GM23338 (cell line): ENCODE results near the gene CCL15. TPM values are rescaled to one million over a fixed set of nuclear protein-coding genes. Genes with fewer than 3 reads are reported as not detected.

Experiments
- ATAC-seq: fragments of 200-7000 bp; cut with Tn5 transposase; 3 replicates; pipeline ENCODE4 v1.9.1; 2020
- DNase-seq: peaks from one replicate; pipeline ENCODE4 v3.0.0-alpha.2; 2015; ENCODE audit warnings: low spot score
- H2AFZ ChIP-seq: fragments of 200-600 bp; sonication (generic); 2 replicates; pipeline ENCODE4 v1.8.0; 2016; ENCODE audit warnings: antibody characterized with exemption, mild to moderate bottlenecking, moderate library complexity
- H3F3A ChIP-seq: fragments of 200-600 bp; sonication (generic); replicated peaks from 2 replicates; pipeline ENCODE4 v1.8.0; 2017; ENCODE audit warnings: antibody characterized with exemption, mixed run types, low read depth
- H3K27ac ChIP-seq: fragments of 200-600 bp; sonication (generic); 2 replicates; pipeline ENCODE4 v1.6.1; 2016; ENCODE audit warnings: low read depth
- H3K27me3 ChIP-seq: fragments of 200-600 bp; sonication (generic); 2 replicates; pipeline ENCODE4 v1.8.0; 2016; ENCODE audit warnings: mild to moderate bottlenecking, mixed run types, moderate library complexity; ENCODE audit not compliant: insufficient read depth
- H3K36me3 ChIP-seq: fragments of 200-600 bp; sonication (generic); 2 replicates; pipeline ENCODE4 v1.8.0; 2016; ENCODE audit warnings: mild to moderate bottlenecking; ENCODE audit not compliant: insufficient read depth
- H3K4me1 ChIP-seq: fragments of 200-600 bp; sonication (generic); 2 replicates; pipeline ENCODE4 v1.8.0; 2016; ENCODE audit warnings: mild to moderate bottlenecking, moderate library complexity; ENCODE audit not compliant: insufficient read depth
- H3K4me2 ChIP-seq: fragments of 200-600 bp; sonication (generic); 2 replicates; pipeline ENCODE4 v1.7.1; 2017; ENCODE audit warnings: mixed run types
- H3K4me3 ChIP-seq: fragments of 200-600 bp; sonication (generic); 2 replicates; pipeline ENCODE4 v1.6.1; 2016; ENCODE audit warnings: mixed run types
- H3K79me2 ChIP-seq: fragments of 200-600 bp; sonication (generic); replicated peaks from 2 replicates; pipeline ENCODE4 v1.8.0; 2017; ENCODE audit warnings: mild to moderate bottlenecking; ENCODE audit not compliant: insufficient read depth
- H3K9me2 ChIP-seq: fragments of 200-600 bp; sonication (generic); 2 replicates; pipeline ENCODE4 v1.8.0; 2017; ENCODE audit not compliant: insufficient read depth
- H4K20me1 ChIP-seq: fragments of 200-600 bp; sonication (generic); replicated peaks from 2 replicates; pipeline ENCODE4 v1.8.0; 2017; ENCODE audit warnings: mild to moderate bottlenecking; ENCODE audit not compliant: insufficient read depth
- H3K27ac Mint-ChIP-seq: 2 replicates; pipeline ENCODE4 v1.8.0; 2020; ENCODE audit warnings: inconsistent platforms, mild to moderate bottlenecking, moderate library complexity, mixed read lengths
- H3K27me3 Mint-ChIP-seq: 3 replicates; pipeline ENCODE4 v1.8.0; 2022; ENCODE audit warnings: low read depth, mild to moderate bottlenecking, moderate library complexity, mixed read lengths, inconsistent platforms; ENCODE audit not compliant: insufficient read depth, poor library complexity
- H3K36me3 Mint-ChIP-seq: 3 replicates; pipeline ENCODE4 v1.8.0; 2021; ENCODE audit warnings: low read depth, mild to moderate bottlenecking, inconsistent platforms, moderate library complexity, mixed read lengths
- H3K4me1 Mint-ChIP-seq: 3 replicates; pipeline ENCODE4 v1.8.0; 2020; ENCODE audit warnings: mild to moderate bottlenecking, inconsistent platforms, mixed read lengths
- H3K4me3 Mint-ChIP-seq: 3 replicates; pipeline ENCODE4 v1.8.0; 2021; ENCODE audit warnings: moderate library complexity, mild to moderate bottlenecking, inconsistent platforms, mixed read lengths
- H3K9me3 Mint-ChIP-seq: 3 replicates; pipeline ENCODE4 v1.8.0; 2020; ENCODE audit warnings: moderate library complexity, mild to moderate bottlenecking, inconsistent platforms, mixed read lengths
- CREB1 ChIP-seq: fragments of 250-450 bp; sonication (Bioruptor Pico); IDR thresholded peaks from 2 replicates; pipeline ENCODE4 v1.5.0; 2020; ENCODE audit warnings: low read depth, mild to moderate bottlenecking, moderate library complexity
- CTCF ChIP-seq, 2 experiments: fragments of 200-600 bp in 1 of 2; sonication (generic) in 1 of 2; conservative IDR thresholded peaks; 2 replicates each; pipeline versions ENCODE4 v1.5.1 to v1.6.1; 2016 to 2017; ENCODE audit warnings: antibody characterized with exemption in 2 of 2, low read depth in 2 of 2, mild to moderate bottlenecking in 2 of 2, moderate library complexity in 1 of 2
- ETS1 ChIP-seq: IDR thresholded peaks from 2 replicates; pipeline ENCODE4 v1.6.1; 2016; ENCODE audit warnings: antibody characterized with exemption
- EZH2phosphoT487 ChIP-seq: fragments of 200-600 bp; sonication (generic); IDR thresholded peaks from one replicate; pipeline ENCODE4 v1.8.1; 2018; ENCODE audit warnings: antibody characterized with exemption; ENCODE audit not compliant: unreplicated experiment
- NANOG ChIP-seq: IDR thresholded peaks from 2 replicates; pipeline ENCODE4 v1.6.1; 2016; ENCODE audit warnings: antibody characterized with exemption, borderline replicate concordance
- POLR2AphosphoS5 ChIP-seq: IDR thresholded peaks from 2 replicates; pipeline ENCODE4 v1.6.1; 2016; ENCODE audit warnings: antibody characterized with exemption, low read depth
- ZNF114 ChIP-seq: fragments of 250-450 bp; sonication (Bioruptor Pico); IDR thresholded peaks from 2 replicates; pipeline ENCODE4 v1.5.0; 2020; ENCODE audit warnings: mild to moderate bottlenecking, moderate library complexity
- ZNF331 ChIP-seq: fragments of 250-450 bp; sonication (Bioruptor Pico); IDR thresholded peaks from 2 replicates; pipeline ENCODE4 v1.5.0; 2020; ENCODE audit warnings: low read depth, mild to moderate bottlenecking, moderate library complexity
- polyA plus RNA-seq: library from polyadenylated mRNA; unstranded; fragments of >200 nt; fragmentation: Nextera tagmentation; extraction: Ambion mirVana; gene quantifications from 2 replicates; pipeline ENCODE4 v1.2.1, GENCODE V29; 2016
- total RNA-seq: library from RNA; depleted of rRNA; stranded (reverse); fragments of >200 nt; shearing (Covaris generic); gene quantifications from 2 replicates; pipeline ENCODE4 v1.2.3, GENCODE V29; 2014
- TF ChIP-seq, protein P1 (sequence below): fragments of 250-450 bp; sonication (Bioruptor Pico); IDR thresholded peaks from 2 replicates; pipeline ENCODE4 v1.5.0; 2020; ENCODE audit warnings: mild to moderate bottlenecking, moderate library complexity
- TF ChIP-seq, protein P2 (sequence below): IDR thresholded peaks from one replicate; pipeline ENCODE4 v1.6.1; 2018; ENCODE audit warnings: antibody characterized with exemption; ENCODE audit not compliant: unreplicated experiment

The CCL15 gene
- total and polyA plus RNA-seq, 2 experiments from 2014 or later: not detected

- TF ChIP-seq, protein P1, sequence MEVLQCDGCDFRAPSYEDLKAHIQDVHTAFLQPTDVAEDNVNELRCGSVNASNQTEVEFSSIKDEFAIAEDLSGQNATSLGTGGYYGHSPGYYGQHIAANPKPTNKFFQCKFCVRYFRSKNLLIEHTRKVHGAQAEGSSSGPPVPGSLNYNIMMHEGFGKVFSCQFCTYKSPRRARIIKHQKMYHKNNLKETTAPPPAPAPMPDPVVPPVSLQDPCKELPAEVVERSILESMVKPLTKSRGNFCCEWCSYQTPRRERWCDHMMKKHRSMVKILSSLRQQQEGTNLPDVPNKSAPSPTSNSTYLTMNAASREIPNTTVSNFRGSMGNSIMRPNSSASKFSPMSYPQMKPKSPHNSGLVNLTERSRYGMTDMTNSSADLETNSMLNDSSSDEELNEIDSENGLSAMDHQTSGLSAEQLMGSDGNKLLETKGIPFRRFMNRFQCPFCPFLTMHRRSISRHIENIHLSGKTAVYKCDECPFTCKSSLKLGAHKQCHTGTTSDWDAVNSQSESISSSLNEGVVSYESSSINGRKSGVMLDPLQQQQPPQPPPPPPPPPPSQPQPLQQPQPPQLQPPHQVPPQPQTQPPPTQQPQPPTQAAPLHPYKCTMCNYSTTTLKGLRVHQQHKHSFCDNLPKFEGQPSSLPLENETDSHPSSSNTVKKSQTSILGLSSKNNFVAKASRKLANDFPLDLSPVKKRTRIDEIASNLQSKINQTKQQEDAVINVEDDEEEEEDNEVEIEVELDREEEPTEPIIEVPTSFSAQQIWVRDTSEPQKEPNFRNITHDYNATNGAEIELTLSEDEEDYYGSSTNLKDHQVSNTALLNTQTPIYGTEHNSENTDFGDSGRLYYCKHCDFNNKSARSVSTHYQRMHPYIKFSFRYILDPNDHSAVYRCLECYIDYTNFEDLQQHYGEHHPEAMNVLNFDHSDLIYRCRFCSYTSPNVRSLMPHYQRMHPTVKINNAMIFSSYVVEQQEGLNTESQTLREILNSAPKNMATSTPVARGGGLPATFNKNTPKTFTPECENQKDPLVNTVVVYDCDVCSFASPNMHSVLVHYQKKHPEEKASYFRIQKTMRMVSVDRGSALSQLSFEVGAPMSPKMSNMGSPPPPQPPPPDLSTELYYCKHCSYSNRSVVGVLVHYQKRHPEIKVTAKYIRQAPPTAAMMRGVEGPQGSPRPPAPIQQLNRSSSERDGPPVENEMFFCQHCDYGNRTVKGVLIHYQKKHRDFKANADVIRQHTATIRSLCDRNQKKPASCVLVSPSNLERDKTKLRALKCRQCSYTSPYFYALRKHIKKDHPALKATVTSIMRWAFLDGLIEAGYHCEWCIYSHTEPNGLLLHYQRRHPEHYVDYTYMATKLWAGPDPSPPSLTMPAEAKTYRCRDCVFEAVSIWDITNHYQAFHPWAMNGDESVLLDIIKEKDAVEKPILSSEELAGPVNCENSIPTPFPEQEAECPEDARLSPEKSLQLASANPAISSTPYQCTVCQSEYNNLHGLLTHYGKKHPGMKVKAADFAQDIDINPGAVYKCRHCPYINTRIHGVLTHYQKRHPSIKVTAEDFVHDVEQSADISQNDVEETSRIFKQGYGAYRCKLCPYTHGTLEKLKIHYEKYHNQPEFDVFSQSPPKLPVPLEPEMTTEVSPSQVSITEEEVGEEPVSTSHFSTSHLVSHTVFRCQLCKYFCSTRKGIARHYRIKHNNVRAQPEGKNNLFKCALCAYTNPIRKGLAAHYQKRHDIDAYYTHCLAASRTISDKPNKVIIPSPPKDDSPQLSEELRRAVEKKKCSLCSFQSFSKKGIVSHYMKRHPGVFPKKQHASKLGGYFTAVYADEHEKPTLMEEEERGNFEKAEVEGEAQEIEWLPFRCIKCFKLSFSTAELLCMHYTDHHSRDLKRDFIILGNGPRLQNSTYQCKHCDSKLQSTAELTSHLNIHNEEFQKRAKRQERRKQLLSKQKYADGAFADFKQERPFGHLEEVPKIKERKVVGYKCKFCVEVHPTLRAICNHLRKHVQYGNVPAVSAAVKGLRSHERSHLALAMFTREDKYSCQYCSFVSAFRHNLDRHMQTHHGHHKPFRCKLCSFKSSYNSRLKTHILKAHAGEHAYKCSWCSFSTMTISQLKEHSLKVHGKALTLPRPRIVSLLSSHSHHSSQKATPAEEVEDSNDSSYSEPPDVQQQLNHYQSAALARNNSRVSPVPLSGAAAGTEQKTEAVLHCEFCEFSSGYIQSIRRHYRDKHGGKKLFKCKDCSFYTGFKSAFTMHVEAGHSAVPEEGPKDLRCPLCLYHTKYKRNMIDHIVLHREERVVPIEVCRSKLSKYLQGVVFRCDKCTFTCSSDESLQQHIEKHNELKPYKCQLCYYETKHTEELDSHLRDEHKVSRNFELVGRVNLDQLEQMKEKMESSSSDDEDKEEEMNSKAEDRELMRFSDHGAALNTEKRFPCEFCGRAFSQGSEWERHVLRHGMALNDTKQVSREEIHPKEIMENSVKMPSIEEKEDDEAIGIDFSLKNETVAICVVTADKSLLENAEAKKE (CRISPR knock-in tag): no peak
- TF ChIP-seq, protein P2, sequence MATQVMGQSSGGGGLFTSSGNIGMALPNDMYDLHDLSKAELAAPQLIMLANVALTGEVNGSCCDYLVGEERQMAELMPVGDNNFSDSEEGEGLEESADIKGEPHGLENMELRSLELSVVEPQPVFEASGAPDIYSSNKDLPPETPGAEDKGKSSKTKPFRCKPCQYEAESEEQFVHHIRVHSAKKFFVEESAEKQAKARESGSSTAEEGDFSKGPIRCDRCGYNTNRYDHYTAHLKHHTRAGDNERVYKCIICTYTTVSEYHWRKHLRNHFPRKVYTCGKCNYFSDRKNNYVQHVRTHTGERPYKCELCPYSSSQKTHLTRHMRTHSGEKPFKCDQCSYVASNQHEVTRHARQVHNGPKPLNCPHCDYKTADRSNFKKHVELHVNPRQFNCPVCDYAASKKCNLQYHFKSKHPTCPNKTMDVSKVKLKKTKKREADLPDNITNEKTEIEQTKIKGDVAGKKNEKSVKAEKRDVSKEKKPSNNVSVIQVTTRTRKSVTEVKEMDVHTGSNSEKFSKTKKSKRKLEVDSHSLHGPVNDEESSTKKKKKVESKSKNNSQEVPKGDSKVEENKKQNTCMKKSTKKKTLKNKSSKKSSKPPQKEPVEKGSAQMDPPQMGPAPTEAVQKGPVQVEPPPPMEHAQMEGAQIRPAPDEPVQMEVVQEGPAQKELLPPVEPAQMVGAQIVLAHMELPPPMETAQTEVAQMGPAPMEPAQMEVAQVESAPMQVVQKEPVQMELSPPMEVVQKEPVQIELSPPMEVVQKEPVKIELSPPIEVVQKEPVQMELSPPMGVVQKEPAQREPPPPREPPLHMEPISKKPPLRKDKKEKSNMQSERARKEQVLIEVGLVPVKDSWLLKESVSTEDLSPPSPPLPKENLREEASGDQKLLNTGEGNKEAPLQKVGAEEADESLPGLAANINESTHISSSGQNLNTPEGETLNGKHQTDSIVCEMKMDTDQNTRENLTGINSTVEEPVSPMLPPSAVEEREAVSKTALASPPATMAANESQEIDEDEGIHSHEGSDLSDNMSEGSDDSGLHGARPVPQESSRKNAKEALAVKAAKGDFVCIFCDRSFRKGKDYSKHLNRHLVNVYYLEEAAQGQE: no peak
These were observed 14.7 kb downstream of the CCL15 start, which contains the start of gene CCL14 (continued) for GRCh38 chr17:35986643-35987042.

DNA sequence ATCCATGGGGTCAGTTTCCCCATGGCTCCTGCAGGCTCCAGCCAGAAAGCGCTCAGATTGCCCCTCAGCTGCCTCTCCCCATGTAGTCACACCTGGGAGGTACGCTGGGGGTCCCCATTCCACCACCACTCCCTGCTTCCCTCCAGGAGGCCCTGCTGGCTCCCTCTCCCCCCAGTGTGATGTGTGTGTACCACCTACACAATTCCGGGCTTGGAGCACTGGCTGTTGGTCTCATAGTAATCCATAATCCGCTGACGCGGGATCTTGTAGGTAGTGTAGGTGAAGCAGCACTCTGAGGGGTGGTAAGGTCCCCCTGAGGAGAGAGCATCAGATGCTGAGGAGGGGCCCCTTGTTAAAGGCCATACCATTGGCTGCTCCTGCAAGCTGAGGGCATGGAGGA, 17.2 kb downstream of the CCL15 start:
- no peak for DNase-seq
- Histone ChIP-seq H3K9me2 (peaks cover 7% of the 10 kb centered on the region; the same call in 1 of the 2 replicates), H3F3A (no peaks in the 10 kb centered on the region), H3K36me3 (no peaks in the 10 kb centered on the region), H3K27ac (no peak overlapping the region), H3K27me3 (no peaks in the 10 kb centered on the region), H3K4me2 (no peak overlapping the region), H3K79me2 (no peaks in the 10 kb centered on the region), H2AFZ (no peak overlapping the region), H3K4me3 (no peak overlapping the region), H4K20me1 (no peaks in the 10 kb centered on the region), H3K4me1 (no peaks in the 10 kb centered on the region)
- Mint-ChIP-seq H3K36me3 (no peaks in the 10 kb centered on the region), H3K4me1 (no peaks in the 10 kb centered on the region), H3K27ac (no peak overlapping the region), H3K4me3 (no peak overlapping the region), H3K9me3 (no peaks in the 10 kb centered on the region), H3K27me3 (peaks cover 6% of the 10 kb centered on the region)
- ATAC-seq: no peak
- no peak for TF ChIP-seq EZH2phosphoT487
- no peak for TF ChIP-seq POLR2AphosphoS5
- TF ChIP-seq CREB1 (CRISPR knock-in tag): no peak
- no peak for TF ChIP-seq NANOG
- no peak for TF ChIP-seq ZNF331 (CRISPR knock-in tag)
- TF ChIP-seq CTCF (conservative IDR thresholded peaks at IDR 0.05; ENCODE audit: low read depth in 2 of 2): no peak
- no peak for TF ChIP-seq ZNF114 (CRISPR knock-in tag)
- no peak for TF ChIP-seq ETS1
